GM19467 (cell line): ENCODE measurements around the gene ZNF227.
"Not testable (repeated sequence)": the region's sequence is repeated elsewhere in the genome, so short reads cannot be mapped to it uniquely, and the experiment has no call there.

Source experiments
- ATAC-seq: cut with Tn5 transposase; IDR thresholded peaks from one replicate; pipeline ENCODE4 v1.9.1; 2021; ENCODE audit warnings: mild to moderate bottlenecking, moderate library complexity; ENCODE audit not compliant: unreplicated experiment

Gene ZNF227

GRCh38 chr19:44236384-44236783, 24.1 kb downstream of the ZNF227 start:
- no peak for ATAC-seq

GRCh38 chr19:44252332-44252731, 40.0 kb downstream of the ZNF227 start:
- not testable (repeated sequence) for ATAC-seq

- not testable (repeated sequence) for ATAC-seq
Measured at GRCh38 chr19:44253392-44253791, 41.1 kb downstream of the ZNF227 start.

- ATAC-seq, result no peak
Measured at GRCh38 chr19:44254496-44254895, 42.2 kb downstream of the ZNF227 start.

- ATAC-seq, result no peak
Measured at GRCh38 chr19:44255705-44256411, 43.5 kb downstream of the ZNF227 start.

- ATAC-seq, result no peak
Measured at GRCh38 chr19:44258136-44258535, 45.8 kb downstream of the ZNF227 start.

GRCh38 chr19:44258835-44259413, 46.6 kb downstream of the ZNF227 start:
- no peak for ATAC-seq

GRCh38 chr19:44260343-44260681, 48.0 kb downstream of the ZNF227 start:
- ATAC-seq, result no peak

- ATAC-seq, result no peak
Measured at GRCh38 chr19:44260695-44261446, 48.5 kb downstream of the ZNF227 start.

GRCh38 chr19:44277331-44277730, 65.0 kb downstream of the ZNF227 start:
- no peak for ATAC-seq

- no peak for ATAC-seq
Measured at GRCh38 chr19:44278181-44278690, 65.9 kb downstream of the ZNF227 start.

- no peak for ATAC-seq
Measured at GRCh38 chr19:44280916-44281315, 68.6 kb downstream of the ZNF227 start.

GRCh38 chr19:44282846-44283245, 70.5 kb downstream of the ZNF227 start:
- ATAC-seq, result no peak

- ATAC-seq, result no peak
Measured at GRCh38 chr19:44284968-44285367, 72.6 kb downstream of the ZNF227 start.
